Measurements from ENCODE around the gene ZNF804B. TPM values are rescaled to one million over a fixed set of nuclear protein-coding genes. Genes with fewer than 3 reads are reported as not detected.

ZNF804B gene
- total RNA-seq, 4 donors from 2014 or later, result not detected

DNA sequence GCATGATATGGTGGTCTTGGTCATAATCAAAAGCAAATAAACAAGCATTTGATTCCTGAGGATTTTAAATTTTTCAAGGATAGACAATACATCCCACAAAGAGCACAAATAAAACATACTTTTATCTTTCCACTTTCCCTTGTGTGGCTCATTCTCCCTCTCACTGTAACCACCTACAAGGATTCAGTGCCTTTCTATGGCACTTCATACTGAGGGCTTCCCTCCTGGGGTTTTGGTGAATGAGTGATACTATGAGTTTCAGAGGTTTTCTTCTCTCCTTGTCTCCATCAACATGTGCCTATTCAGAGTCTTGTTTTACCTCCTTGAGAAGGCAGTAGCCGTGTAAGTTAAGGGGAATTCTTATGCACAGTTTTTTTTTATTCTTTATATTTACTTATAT lies 332.1 kb downstream of the ZNF804B start:
- ATAC-seq (ENCODE audit: low FRiP score), result no peak
- DNase-seq (ENCODE audit: low spot score), result no peak
- TF ChIP-seq, protein P1, sequence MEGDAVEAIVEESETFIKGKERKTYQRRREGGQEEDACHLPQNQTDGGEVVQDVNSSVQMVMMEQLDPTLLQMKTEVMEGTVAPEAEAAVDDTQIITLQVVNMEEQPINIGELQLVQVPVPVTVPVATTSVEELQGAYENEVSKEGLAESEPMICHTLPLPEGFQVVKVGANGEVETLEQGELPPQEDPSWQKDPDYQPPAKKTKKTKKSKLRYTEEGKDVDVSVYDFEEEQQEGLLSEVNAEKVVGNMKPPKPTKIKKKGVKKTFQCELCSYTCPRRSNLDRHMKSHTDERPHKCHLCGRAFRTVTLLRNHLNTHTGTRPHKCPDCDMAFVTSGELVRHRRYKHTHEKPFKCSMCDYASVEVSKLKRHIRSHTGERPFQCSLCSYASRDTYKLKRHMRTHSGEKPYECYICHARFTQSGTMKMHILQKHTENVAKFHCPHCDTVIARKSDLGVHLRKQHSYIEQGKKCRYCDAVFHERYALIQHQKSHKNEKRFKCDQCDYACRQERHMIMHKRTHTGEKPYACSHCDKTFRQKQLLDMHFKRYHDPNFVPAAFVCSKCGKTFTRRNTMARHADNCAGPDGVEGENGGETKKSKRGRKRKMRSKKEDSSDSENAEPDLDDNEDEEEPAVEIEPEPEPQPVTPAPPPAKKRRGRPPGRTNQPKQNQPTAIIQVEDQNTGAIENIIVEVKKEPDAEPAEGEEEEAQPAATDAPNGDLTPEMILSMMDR (IDR thresholded peaks at IDR 0.05), result no peak

DNA sequence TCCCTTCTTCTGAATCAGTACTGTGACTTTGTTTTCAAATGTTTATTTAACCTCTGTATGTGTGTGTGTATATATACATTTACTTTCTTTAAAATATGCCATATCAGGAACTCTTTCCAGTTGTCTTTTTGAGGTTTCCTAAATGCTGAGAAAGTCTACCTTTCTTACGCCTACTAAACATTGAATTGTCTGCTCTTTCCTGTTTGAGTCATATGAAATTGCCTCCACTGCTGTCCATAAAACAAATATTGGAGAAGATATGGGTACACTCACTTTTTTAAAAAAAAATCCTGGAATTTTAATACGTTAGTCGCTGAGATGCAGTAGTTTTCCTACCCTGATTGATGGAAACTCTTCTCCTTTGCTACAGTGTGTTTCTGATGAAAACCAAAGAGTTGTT lies 334.8 kb downstream of the ZNF804B start:
- no peak for DNase-seq (ENCODE audit: low spot score)
- ATAC-seq (ENCODE audit: low FRiP score), result no peak
- TF ChIP-seq, protein P1 (IDR thresholded peaks at IDR 0.05), result no peak

DNA sequence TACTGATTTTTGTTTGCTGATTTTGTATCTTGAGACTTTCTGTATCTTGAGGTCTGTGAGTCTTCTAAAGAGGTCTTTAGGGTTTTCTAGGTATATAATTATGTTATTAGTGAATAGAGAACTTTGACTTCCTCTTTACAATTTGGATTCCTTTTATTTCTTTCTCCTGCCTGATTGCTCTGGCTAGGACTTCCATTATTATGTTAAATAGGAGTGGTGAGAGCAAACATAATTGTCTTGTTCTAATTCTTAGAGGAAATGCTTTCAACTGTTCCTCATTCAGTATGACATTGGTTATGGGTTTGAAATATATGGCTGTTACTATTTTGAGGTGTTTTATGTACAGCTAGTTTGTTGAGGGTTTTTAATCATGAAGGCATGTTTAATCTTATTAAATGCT lies 344.1 kb downstream of the ZNF804B start:
- TF ChIP-seq, protein P1 (IDR thresholded peaks at IDR 0.05), result no peak
- DNase-seq (ENCODE audit: low spot score) (no peak), ATAC-seq (ENCODE audit: low FRiP score) (no peak)

DNA sequence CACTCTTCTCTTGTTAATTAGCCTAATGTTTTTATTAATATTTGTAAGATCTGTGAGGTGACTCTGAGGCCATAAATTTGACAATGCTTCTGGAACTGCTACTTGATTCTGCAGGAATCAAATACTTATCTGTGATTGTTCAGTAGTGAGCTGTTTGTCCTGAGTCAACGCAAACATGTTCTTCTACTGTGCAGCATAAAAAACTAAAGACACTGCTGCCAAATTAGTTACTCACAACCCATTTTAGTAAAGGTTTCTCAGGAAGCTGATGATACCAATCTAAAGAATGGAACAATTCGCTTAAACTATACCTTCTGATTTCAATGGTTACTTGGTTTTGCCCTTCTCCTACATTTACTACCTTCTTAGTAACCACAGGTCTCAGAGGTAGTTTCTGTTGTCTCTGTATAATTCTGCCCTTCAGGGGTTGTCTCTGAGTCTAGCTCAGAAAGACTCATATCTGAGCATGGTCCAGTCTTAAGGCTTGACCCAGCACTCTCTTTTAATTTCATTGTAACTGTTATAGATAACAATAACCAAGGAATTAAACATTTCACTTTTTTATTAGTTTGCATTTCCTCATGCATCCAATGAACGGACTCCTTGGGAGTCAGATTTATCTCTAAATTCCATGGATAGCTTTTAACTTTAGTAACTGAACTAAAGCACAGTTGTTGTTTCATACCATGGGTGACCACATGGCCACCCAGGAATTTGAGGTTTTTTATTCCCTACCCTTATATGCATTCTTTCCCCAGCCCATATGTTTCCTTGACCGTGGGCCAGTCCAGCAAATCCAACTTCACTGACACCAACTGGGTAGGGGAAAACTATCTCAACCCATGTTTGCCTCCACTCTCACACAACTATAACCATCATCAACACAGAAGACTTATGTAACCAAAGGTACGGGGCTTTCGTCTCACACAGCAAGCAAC lies 345.5 kb downstream of the ZNF804B start:
- ATAC-seq (ENCODE audit: low FRiP score), result no peak
- no peak for DNase-seq (ENCODE audit: low spot score)
- TF ChIP-seq, protein P1 (IDR thresholded peaks at IDR 0.05), result no peak

DNA sequence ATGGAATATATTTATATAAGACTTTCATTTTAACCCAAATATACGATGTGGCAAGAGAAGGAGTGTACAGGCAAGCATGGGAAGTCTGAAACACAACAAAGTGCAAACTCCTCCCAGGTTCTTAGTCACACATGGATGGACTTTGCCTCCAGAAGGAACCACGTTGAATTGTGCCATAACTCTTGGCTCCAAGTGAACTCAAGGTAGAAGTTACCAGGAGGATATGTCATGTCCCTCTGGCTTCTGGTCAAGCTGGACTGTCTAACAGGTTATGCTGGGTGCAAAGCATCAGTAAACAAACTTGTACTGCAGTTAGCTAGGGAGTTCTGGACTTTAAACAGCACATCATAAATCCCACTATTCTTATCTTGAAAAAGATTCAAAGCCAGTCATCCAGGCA lies 364.4 kb downstream of the ZNF804B start:
- no peak for DNase-seq (ENCODE audit: low spot score)
- ATAC-seq (ENCODE audit: low FRiP score), result no peak
- TF ChIP-seq, protein P1 (IDR thresholded peaks at IDR 0.05), result no peak

DNA sequence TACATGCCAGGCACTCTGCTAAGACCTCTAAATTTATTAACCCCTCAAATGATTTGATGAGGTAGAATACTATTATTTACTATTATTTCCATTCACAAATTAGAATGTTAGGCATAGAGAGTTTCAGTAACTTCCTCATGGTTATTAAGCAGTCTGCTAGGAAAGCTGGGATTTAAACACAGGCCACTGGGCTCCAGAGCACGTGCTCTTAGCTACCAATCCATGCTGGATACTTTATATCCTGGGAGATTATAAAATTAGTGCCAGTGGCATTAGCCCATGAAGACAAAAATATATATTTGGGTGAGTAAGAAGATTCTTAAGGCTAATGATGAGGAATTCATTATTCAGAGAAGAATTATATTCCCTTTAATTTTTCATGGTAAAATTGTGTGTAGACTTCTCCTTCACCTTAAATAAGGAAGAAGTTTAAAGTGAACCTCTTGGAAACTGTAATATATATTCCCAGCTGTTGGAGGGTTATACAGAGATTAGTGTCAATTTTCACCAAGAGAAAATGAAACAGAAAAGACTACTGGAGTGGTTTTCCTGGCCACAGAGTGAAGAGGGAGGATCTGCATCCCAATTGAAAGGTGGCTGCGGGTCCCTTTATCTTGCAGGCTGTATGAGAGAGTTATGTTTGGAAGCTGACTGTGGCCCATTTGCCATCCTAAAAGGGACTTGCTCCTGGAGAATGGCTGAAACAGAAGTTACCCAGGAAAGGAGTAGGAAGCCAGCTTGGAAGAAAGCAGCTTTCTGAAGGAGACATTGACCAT lies 370.3 kb downstream of the ZNF804B start:
- no peak for ATAC-seq (ENCODE audit: low FRiP score)
- no peak for DNase-seq (ENCODE audit: low spot score)
- TF ChIP-seq, protein P1 (IDR thresholded peaks at IDR 0.05), result no peak
